ENCODE measurements around the gene CDH15. TPM values are rescaled to one million over a fixed set of nuclear protein-coding genes. Genes with fewer than 3 reads are reported as not detected.

CDH15 gene
- polyA plus RNA-seq, 2 of the 4 experiments (the other 2 are of a cell fraction) = 0.05 to 0.08 TPM

DNA sequence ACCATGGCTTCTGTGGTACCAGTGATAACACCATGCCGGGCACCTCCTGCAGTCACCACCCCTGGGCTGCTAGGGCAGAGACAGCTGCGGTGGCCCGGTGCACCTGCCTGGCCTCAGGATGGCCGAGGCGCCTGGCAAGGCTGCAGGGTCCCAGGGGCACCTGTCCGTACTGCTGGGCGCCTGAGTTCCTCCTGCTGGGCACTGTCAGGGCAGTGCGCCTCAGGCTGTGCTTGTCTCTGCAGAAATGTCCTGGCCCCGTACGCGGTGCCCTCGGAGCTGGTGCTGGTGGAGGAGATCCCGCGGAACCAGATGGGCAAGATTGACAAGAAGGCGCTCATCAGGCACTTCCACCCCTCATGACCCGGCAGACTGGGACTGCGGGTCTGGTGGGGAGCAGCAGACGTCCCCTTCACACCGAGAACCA is 17.7 kb upstream of the CDH15 start:
- ATAC-seq = peak; percentile 9 to 13; a peak in 2 of 6 replicates
- Histone ChIP-seq H3K27ac (no peak overlapping the region), H3K9me3 (peaks cover 4% of the 10 kb centered on the region; the same call in 2 of the 3 replicates), H3K4me2 (no peak overlapping the region), H3K4me3 (no peak overlapping the region), H3K4me1 (no peaks in the 10 kb centered on the region)
- no peak for FAIRE-seq
- CTCF ChIA-PET = interaction anchor here (1.1 to 3.6 kb wide), 2 partner anchors 13 to 62 kb away, joined by 3 to 21 read pairs; no protein-coding TSS in a partner anchor
- POLR2A ChIA-PET = no interaction called here
- DNase-seq (ENCODE audit: low read depth in 1 of 2, low spot score in 1 of 2) = no peak
- TF ChIP-seq ZFP36 (IDR thresholded peaks at IDR 0.05; ENCODE audit: borderline replicate concordance, partially characterized antibody) (no peak), PHF8 (IDR thresholded peaks at IDR 0.05; ENCODE audit: borderline replicate concordance, low read depth) (no peak), HOXB13 (CRISPR knock-in tag; IDR thresholded peaks at IDR 0.05; ENCODE audit: low read depth) (no peak), RAD21 (conservative IDR thresholded peaks at IDR 0.05 in 1 of 2, IDR thresholded peaks at IDR 0.05 in 1 of 2) (no peak), CHD4 (IDR thresholded peaks at IDR 0.05; ENCODE audit: borderline replicate concordance) (no peak), MAFK (IDR thresholded peaks at IDR 0.05; ENCODE audit: partially characterized antibody) (no peak), POLR2AphosphoS2 (conservative IDR thresholded peaks at IDR 0.05; ENCODE audit: low read length) (no peak), TFCP2L1 (CRISPR knock-in tag; IDR thresholded peaks at IDR 0.05) (no peak), TP53 (CRISPR knock-in tag; IDR thresholded peaks at IDR 0.05) (no peak), RCOR1 (IDR thresholded peaks at IDR 0.05; ENCODE audit: low read depth, low read length) (no peak), HOXB5 (CRISPR knock-in tag; IDR thresholded peaks at IDR 0.05) (no peak), CBX8 (IDR thresholded peaks at IDR 0.05) (no peak), SREBF2 (IDR thresholded peaks at IDR 0.05) (no peak), RARB (CRISPR knock-in tag; IDR thresholded peaks at IDR 0.05) (no peak), SMC3 (IDR thresholded peaks at IDR 0.05) (no peak), BHLHE40 (IDR thresholded peaks at IDR 0.05; ENCODE audit: low read depth, low read length) (no peak), EHF (CRISPR knock-in tag; IDR thresholded peaks at IDR 0.05) (no peak), HDAC2 (IDR thresholded peaks at IDR 0.05) (no peak)
- TF ChIP-seq, protein P1, sequence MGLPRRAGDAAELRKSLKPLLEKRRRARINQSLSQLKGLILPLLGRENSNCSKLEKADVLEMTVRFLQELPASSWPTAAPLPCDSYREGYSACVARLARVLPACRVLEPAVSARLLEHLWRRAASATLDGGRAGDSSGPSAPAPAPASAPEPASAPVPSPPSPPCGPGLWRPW (IDR thresholded peaks at IDR 0.05) = no peak
- TF ChIP-seq, protein P2, sequence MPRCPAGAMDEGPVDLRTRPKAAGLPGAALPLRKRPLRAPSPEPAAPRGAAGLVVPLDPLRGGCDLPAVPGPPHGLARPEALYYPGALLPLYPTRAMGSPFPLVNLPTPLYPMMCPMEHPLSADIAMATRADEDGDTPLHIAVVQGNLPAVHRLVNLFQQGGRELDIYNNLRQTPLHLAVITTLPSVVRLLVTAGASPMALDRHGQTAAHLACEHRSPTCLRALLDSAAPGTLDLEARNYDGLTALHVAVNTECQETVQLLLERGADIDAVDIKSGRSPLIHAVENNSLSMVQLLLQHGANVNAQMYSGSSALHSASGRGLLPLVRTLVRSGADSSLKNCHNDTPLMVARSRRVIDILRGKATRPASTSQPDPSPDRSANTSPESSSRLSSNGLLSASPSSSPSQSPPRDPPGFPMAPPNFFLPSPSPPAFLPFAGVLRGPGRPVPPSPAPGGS (IDR thresholded peaks at IDR 0.05) = no peak
- whole genome bisulfite sequencing (ENCODE audit: missing lambda C conversion rate) = 89% methylated on average over 10 of the region's 19 CpGs

DNA sequence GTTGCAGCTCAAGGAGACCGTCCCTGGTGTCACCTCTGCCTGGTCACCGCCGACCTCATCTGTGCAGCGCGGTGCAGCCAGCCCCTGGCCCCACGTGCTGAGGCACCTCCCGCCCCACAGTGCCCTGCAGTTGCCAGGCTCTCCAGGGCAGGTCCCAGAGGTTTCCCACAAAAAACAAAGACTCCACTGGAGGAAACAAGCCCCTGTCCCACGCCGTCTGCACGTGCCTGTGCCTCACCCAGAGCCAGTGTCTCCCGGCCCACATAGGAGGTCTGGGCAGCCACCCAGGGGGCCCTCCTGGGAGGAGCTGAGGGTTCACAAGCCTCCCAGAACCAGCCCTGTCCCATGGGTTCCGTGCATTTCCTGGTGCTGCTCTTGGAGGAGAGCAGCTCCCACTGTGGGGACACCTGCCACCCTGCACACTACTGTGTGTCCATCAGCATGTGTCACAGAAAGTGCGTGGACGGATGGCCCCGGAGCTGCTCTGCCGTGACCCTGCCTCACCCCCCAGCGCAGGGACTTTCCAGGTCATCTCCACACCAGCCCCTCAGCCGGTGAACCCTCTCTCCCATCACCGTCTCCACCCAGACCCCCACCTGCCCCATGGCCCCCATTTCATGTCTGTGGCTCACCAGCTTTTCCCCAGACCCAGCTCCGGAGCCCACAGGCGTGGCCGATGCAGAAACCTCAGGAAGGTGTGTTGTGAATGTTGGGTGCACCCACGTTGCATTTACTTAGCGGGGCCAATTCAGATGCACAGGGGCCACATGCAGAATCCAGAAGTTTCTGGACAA is 17.0 kb upstream of the CDH15 start:
- TF ChIP-seq, protein P3, sequence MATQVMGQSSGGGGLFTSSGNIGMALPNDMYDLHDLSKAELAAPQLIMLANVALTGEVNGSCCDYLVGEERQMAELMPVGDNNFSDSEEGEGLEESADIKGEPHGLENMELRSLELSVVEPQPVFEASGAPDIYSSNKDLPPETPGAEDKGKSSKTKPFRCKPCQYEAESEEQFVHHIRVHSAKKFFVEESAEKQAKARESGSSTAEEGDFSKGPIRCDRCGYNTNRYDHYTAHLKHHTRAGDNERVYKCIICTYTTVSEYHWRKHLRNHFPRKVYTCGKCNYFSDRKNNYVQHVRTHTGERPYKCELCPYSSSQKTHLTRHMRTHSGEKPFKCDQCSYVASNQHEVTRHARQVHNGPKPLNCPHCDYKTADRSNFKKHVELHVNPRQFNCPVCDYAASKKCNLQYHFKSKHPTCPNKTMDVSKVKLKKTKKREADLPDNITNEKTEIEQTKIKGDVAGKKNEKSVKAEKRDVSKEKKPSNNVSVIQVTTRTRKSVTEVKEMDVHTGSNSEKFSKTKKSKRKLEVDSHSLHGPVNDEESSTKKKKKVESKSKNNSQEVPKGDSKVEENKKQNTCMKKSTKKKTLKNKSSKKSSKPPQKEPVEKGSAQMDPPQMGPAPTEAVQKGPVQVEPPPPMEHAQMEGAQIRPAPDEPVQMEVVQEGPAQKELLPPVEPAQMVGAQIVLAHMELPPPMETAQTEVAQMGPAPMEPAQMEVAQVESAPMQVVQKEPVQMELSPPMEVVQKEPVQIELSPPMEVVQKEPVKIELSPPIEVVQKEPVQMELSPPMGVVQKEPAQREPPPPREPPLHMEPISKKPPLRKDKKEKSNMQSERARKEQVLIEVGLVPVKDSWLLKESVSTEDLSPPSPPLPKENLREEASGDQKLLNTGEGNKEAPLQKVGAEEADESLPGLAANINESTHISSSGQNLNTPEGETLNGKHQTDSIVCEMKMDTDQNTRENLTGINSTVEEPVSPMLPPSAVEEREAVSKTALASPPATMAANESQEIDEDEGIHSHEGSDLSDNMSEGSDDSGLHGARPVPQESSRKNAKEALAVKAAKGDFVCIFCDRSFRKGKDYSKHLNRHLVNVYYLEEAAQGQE (IDR thresholded peaks at IDR 0.05) = no peak
- TF ChIP-seq RARB (CRISPR knock-in tag; IDR thresholded peaks at IDR 0.05) (no peak), HMGXB4 (CRISPR knock-in tag; IDR thresholded peaks at IDR 0.05; ENCODE audit: borderline replicate concordance) (no peak), RNF2 (IDR thresholded peaks at IDR 0.05; ENCODE audit: borderline replicate concordance, low read depth) (no peak), HOXB5 (CRISPR knock-in tag; IDR thresholded peaks at IDR 0.05) (no peak), GATA3 (IDR thresholded peaks at IDR 0.05; ENCODE audit: borderline replicate concordance) (no peak), EHF (CRISPR knock-in tag; IDR thresholded peaks at IDR 0.05) (no peak), RFX5 (IDR thresholded peaks at IDR 0.05) (no peak), NFE2L2 (conservative IDR thresholded peaks at IDR 0.05; ENCODE audit: low read length) (no peak), JUN (IDR thresholded peaks at IDR 0.05) (no peak), PHF8 (IDR thresholded peaks at IDR 0.05; ENCODE audit: borderline replicate concordance, low read depth) (no peak)
- peak; percentile 10 to 11; a peak in 3 of 6 replicates for ATAC-seq
- no peak overlapping the region for H3K4me2 ChIP-seq
- 85% methylated on average over 21 of the region's 24 CpGs for WGBS (ENCODE audit: missing lambda C conversion rate)
- ChIA-PET CTCF (interaction anchor here (0.6 to 3.6 kb wide), 5 partner anchors 10 to 214 kb away, joined by 3 to 21 read pairs (median 3); no protein-coding TSS in a partner anchor), POLR2A (no interaction called here)
- no peak for FAIRE-seq
- no peak overlapping the region for H3K27ac ChIP-seq
- no peaks in the 10 kb centered on the region for H3K4me1 ChIP-seq
- no peak overlapping the region for H3K4me3 ChIP-seq
- no peak for DNase-seq (ENCODE audit: low read depth in 1 of 2, low spot score in 1 of 2)
- H3K9me3 ChIP-seq = peaks cover 4% of the 10 kb centered on the region; the same call in 2 of the 3 replicates

Data from A549 (cell line).